ENCODE results near the gene CEP120.
"Not testable (repeated sequence)": the region's sequence is repeated elsewhere in the genome, so short reads cannot be mapped to it uniquely, and the experiment has no call there.

Gene CEP120

GRCh38 chr5:123423278-123424149 is at the start of gene CEP120:
Gene CEP120 (minus strand): TSS chr5:123423403. CDS start chr5:123422998, 405 bp downstream.
- peak; percentile 80 for TF ChIP-seq CTCF (IDR thresholded peaks at IDR 0.05; ENCODE audit: control insufficient read depth, insufficient read depth, low read depth, low read length, missing control alignments)
- DNase-seq (ENCODE audit: low read depth), result peak; percentile 97

GRCh38 chr5:123472150-123472924 is 49.1 kb upstream of the CEP120 start:
- no peak overlapping the region for H3K4me3 ChIP-seq (ENCODE audit: control insufficient read depth, low read depth, low read length)
- no peak for TF ChIP-seq CTCF (IDR thresholded peaks at IDR 0.05; ENCODE audit: control insufficient read depth, insufficient read depth, low read depth, low read length, missing control alignments)
- DNase-seq (ENCODE audit: low read depth), result no peak

More at GRCh38 chr5:123423278-123424149, at the start of gene CEP120:
- H3K4me3 ChIP-seq (ENCODE audit: control insufficient read depth, low read depth, low read length), result peak within 1 kb of the TSS; percentile 79

GRCh38 chr5:123471385-123471784 is 48.2 kb upstream of the CEP120 start:
- no peak overlapping the region for H3K4me3 ChIP-seq (ENCODE audit: control insufficient read depth, low read depth, low read length)
- DNase-seq (ENCODE audit: low read depth), result no peak
- no peak for TF ChIP-seq CTCF (IDR thresholded peaks at IDR 0.05; ENCODE audit: control insufficient read depth, insufficient read depth, low read depth, low read length, missing control alignments)

DNA sequence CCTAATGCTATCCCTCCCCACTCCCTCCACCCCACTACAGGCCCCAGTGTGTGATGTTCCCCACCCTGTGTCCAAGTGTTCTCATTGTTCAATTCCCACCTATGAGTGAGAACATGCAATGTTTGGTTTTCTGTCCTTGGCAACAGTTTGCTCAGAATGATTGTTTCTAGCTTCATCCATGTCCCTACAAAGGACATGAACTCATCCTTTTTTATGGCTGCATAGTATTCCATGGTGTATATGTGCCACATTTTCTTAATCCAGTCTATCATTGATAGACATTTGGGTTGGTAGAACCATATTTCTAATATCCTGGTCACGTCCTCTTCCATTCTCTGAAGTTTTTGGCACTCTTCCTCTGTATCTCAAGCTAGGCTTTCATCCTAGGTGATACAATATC is 43.6 kb upstream of the CEP120 start:
- H3K4me3 ChIP-seq (ENCODE audit: control insufficient read depth, low read depth, low read length); DNase-seq (ENCODE audit: low read depth): not testable (repeated sequence)

DNA sequence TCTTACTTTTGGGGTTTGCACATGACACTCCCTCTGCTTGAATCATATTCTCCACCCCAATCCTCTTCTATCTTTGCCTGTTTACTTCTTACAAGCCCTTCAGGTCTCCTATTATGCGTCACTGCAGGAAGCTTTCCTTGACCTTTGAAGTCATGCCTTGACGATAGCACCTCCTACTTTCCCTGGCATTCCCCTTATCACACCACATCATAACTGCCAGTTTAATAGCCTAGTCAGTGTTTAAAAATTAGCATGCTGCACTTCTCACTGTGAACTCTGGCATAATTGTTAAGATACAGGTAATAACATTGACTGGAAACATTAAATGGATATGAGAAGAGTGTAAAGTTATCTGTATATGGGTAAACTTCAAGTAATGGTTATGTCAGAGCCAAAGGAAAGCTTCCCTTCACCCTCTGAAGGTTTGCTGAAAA is 37.1 kb upstream of the CEP120 start:
- TF ChIP-seq CTCF (IDR thresholded peaks at IDR 0.05; ENCODE audit: control insufficient read depth, insufficient read depth, low read depth, low read length, missing control alignments), result no peak
- DNase-seq (ENCODE audit: low read depth), result no peak
- H3K4me3 ChIP-seq (ENCODE audit: control insufficient read depth, low read depth, low read length), result no peak overlapping the region

DNA sequence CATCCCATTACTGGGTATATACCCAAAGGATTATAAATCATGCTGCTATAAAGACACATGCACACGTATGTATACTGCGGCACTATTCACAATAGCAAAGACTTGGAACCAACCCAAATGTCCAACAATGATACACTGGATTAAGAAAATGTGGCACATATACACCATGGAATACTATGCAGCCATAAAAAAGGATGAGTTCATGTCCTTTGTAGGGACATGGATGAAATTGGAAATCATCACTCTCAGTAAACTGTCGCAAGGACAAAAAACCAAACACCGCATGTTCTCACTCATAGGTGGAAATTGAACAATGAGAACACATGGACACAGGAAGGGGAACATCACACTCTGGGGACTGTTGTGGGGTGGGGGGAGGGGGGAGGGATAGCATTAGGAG is 35.8 kb upstream of the CEP120 start:
- not testable (repeated sequence) for DNase-seq (ENCODE audit: low read depth)

GRCh38 chr5:123456242-123456641 is 33.0 kb upstream of the CEP120 start:
- no peak for DNase-seq (ENCODE audit: low read depth)
- no peak overlapping the region for H3K4me3 ChIP-seq (ENCODE audit: control insufficient read depth, low read depth, low read length)
- no peak for TF ChIP-seq CTCF (IDR thresholded peaks at IDR 0.05; ENCODE audit: control insufficient read depth, insufficient read depth, low read depth, low read length, missing control alignments)

More for the DNA sequence above, 35.8 kb upstream of the CEP120 start:
- not testable (repeated sequence) for H3K4me3 ChIP-seq (ENCODE audit: control insufficient read depth, low read depth, low read length)
